Measurements from ENCODE around the gene SLC25A51.

DNA sequence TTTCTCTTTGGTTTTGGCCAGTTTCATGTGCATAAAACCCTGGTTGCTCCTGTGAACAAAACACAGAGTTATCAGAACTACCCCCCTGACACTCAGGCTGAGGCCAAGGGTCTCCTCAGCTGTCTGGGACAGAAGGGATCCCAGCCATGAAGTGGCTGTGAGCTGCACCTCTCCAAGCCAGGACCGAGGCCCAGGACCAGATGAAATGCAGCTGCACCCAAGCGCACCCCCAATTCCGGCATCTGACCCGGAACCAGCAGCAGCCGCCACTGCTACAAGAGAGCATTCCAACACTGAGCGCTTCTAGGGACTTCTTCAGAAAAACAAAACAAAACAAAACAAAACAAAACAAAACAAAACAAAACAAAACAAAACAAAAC lies 16.0 kb upstream of the SLC25A51 start:
- TF ChIP-seq YY1 (IDR thresholded peaks at IDR 0.05; ENCODE audit: insufficient read depth, insufficient read length) (no peak), SUZ12 (IDR thresholded peaks at IDR 0.05; ENCODE audit: extremely low read depth, insufficient read depth, insufficient read length) (no peak), ZNF274 (IDR thresholded peaks at IDR 0.05; ENCODE audit: low read depth, low read length) (no peak)

Data from NT2/D1 (cell line).